Measurements from ENCODE around the gene F11.

Gene F11

DNA sequence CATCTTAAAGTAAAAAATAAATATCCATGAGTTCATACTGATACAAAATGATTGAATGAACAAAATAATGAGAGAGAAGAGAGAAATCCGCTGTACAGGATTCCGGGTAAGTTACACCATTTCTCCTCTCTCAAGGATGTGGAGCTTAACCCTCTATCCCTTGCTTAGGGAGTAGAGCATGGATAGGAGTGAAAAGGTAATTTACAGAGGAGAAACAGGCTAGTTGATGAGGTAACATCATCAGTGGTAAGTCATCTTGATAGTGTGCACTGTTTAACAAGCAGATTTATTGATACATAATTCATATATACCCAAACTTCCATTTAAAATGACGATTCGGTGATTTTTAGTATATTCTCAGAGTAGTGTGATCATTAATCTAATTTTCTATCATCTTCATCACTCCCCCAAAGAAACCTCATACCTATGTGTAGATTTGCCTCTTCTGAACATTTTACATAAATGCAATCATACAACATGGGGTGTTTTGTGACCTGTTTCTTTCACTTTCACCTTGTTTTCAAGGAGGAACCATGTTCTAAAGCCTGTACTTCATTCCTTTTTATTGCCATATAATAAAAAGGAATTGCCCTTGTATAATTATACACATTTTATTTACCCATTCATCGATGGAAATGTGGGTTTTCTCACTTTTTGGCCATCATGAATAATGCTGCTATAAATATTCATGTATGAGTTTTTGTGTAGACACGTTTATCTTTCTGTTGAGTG lies 34.8 kb downstream of the F11 start:
- Histone ChIP-seq H3K27me3 (ENCODE audit: low read depth, low read length) (no peaks in the 10 kb centered on the region), H3K4me2 (ENCODE audit: low read length) (no peak overlapping the region), H3K79me2 (ENCODE audit: low read length) (no peaks in the 10 kb centered on the region), H2AFZ (ENCODE audit: low read depth, low read length) (no peak overlapping the region), H3K36me3 (replicated peaks; ENCODE audit: low read depth, low read length) (no peaks in the 10 kb centered on the region), H3K27ac (ENCODE audit: low read length) (no peak overlapping the region), H3K9me3 (ENCODE audit: insufficient read depth, low read length) (no peaks in the 10 kb centered on the region), H3K4me1 (ENCODE audit: low read length) (no peaks in the 10 kb centered on the region), H4K20me1 (ENCODE audit: insufficient read depth, low read length) (no peaks in the 10 kb centered on the region), H3K9ac (ENCODE audit: low read length) (no peak overlapping the region), H3K4me3 (ENCODE audit: low read length) (no peak overlapping the region)
- TF ChIP-seq, protein P1, sequence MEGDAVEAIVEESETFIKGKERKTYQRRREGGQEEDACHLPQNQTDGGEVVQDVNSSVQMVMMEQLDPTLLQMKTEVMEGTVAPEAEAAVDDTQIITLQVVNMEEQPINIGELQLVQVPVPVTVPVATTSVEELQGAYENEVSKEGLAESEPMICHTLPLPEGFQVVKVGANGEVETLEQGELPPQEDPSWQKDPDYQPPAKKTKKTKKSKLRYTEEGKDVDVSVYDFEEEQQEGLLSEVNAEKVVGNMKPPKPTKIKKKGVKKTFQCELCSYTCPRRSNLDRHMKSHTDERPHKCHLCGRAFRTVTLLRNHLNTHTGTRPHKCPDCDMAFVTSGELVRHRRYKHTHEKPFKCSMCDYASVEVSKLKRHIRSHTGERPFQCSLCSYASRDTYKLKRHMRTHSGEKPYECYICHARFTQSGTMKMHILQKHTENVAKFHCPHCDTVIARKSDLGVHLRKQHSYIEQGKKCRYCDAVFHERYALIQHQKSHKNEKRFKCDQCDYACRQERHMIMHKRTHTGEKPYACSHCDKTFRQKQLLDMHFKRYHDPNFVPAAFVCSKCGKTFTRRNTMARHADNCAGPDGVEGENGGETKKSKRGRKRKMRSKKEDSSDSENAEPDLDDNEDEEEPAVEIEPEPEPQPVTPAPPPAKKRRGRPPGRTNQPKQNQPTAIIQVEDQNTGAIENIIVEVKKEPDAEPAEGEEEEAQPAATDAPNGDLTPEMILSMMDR (IDR thresholded peaks at IDR 0.05; ENCODE audit: low read depth, low read length), result no peak
- TF ChIP-seq EZH2phosphoT487 (IDR thresholded peaks at IDR 0.05; ENCODE audit: low read depth), result no peak

DNA sequence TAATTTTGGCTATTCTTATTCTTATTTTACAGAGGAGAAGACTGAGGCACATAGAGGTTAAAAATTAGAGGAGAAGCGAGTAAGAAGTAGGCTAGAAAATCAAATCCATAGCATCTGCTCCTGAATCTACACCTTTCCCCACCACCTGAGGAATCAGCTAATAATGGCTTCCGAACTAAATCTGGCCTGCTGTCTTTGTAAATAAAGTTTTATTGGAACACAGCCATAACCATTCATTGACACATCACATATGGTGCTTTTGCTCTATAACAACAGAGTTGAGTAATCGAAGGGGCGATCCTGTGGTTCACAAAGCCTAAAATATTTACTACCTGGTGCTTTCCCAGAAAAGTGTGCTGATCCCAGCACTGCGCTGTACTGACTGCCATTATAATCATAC lies 38.2 kb downstream of the F11 start:
- H3K79me2 ChIP-seq (ENCODE audit: low read length), result no peaks in the 10 kb centered on the region
- H3K27ac ChIP-seq (ENCODE audit: low read length), result no peak overlapping the region
- TF ChIP-seq, protein P1 (IDR thresholded peaks at IDR 0.05; ENCODE audit: low read depth, low read length), result no peak
- no peak for TF ChIP-seq EZH2phosphoT487 (IDR thresholded peaks at IDR 0.05; ENCODE audit: low read depth)
- H3K4me1 ChIP-seq (ENCODE audit: low read length), result no peaks in the 10 kb centered on the region
- H3K9ac ChIP-seq (ENCODE audit: low read length), result no peak overlapping the region
- no peaks in the 10 kb centered on the region for H3K36me3 ChIP-seq (replicated peaks; ENCODE audit: low read depth, low read length)
- no peaks in the 10 kb centered on the region for H3K27me3 ChIP-seq (ENCODE audit: low read depth, low read length)
- H3K4me2 ChIP-seq (ENCODE audit: low read length), result no peak overlapping the region
- no peak overlapping the region for H3K4me3 ChIP-seq (ENCODE audit: low read length)
- no peaks in the 10 kb centered on the region for H4K20me1 ChIP-seq (ENCODE audit: insufficient read depth, low read length)
- H3K9me3 ChIP-seq (ENCODE audit: insufficient read depth, low read length), result no peaks in the 10 kb centered on the region
- H2AFZ ChIP-seq (ENCODE audit: low read depth, low read length), result no peak overlapping the region

DNA sequence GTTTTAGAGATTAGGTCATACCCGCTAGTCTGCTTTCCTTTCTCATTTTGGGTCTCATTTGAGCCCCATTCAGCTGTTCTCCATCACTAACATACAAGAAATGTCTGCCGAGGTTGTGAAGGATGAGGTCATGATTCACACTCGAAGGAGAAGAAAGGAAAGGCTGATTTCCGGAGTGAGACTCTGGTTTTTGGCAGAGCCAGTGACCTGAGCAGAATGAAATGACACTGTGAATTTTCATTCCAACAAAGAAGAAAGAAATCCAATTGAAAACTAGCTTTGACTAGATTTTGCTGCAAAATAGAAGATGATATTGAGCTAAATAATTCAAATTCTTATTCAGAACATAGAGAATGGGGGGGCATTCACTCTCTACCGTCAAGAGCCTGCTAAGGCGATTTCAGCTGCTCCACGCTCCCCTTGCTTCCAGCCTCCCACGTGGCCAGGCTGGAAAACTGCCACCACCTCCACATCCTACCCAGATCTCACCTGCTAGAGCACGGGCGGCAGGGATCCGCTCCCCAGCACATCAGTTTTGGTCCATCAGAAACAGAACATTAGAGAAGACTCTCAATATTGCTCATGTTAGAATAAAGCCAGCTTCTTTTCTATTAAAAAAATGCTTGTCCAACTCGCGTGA lies 39.0 kb downstream of the F11 start:
- Histone ChIP-seq H3K36me3 (replicated peaks; ENCODE audit: low read depth, low read length) (no peaks in the 10 kb centered on the region), H3K9ac (ENCODE audit: low read length) (no peak overlapping the region), H4K20me1 (ENCODE audit: insufficient read depth, low read length) (no peaks in the 10 kb centered on the region), H3K27me3 (ENCODE audit: low read depth, low read length) (no peaks in the 10 kb centered on the region), H2AFZ (ENCODE audit: low read depth, low read length) (no peak overlapping the region), H3K9me3 (ENCODE audit: insufficient read depth, low read length) (no peaks in the 10 kb centered on the region), H3K4me1 (ENCODE audit: low read length) (no peaks in the 10 kb centered on the region), H3K4me3 (ENCODE audit: low read length) (no peak overlapping the region), H3K79me2 (ENCODE audit: low read length) (no peaks in the 10 kb centered on the region), H3K4me2 (ENCODE audit: low read length) (no peak overlapping the region), H3K27ac (ENCODE audit: low read length) (no peak overlapping the region)
- TF ChIP-seq EZH2phosphoT487 (IDR thresholded peaks at IDR 0.05; ENCODE audit: low read depth), result no peak
- TF ChIP-seq, protein P1 (IDR thresholded peaks at IDR 0.05; ENCODE audit: low read depth, low read length), result no peak

DNA sequence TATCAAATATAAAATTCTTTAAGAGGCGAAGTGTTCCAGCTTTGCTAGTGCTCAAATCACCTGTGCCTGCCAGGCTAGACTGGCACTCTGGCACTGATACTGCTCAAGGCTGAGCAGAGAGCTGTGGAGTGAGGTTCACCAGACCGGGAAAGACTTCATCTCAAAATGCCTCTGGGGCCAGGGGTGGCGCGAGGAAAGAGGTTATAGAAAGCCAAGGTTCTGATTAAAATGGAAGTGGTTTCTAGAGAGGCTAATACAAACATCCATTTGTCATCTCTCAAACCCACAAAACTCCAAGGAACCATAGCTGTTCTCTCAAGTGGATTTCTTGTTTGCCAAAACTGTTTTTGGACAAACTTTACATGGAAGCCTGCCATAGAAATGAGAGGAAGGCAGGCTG lies 41.5 kb downstream of the F11 start:
- Histone ChIP-seq H3K9ac (ENCODE audit: low read length) (no peak overlapping the region), H4K20me1 (ENCODE audit: insufficient read depth, low read length) (no peaks in the 10 kb centered on the region), H3K4me3 (ENCODE audit: low read length) (no peak overlapping the region), H3K27ac (ENCODE audit: low read length) (no peak overlapping the region), H3K27me3 (ENCODE audit: low read depth, low read length) (no peaks in the 10 kb centered on the region), H3K4me1 (ENCODE audit: low read length) (no peaks in the 10 kb centered on the region), H3K4me2 (ENCODE audit: low read length) (no peak overlapping the region), H2AFZ (ENCODE audit: low read depth, low read length) (no peak overlapping the region), H3K9me3 (ENCODE audit: insufficient read depth, low read length) (no peaks in the 10 kb centered on the region), H3K36me3 (replicated peaks; ENCODE audit: low read depth, low read length) (no peaks in the 10 kb centered on the region), H3K79me2 (ENCODE audit: low read length) (no peaks in the 10 kb centered on the region)
- TF ChIP-seq, protein P1 (IDR thresholded peaks at IDR 0.05; ENCODE audit: low read depth, low read length), result no peak
- no peak for TF ChIP-seq EZH2phosphoT487 (IDR thresholded peaks at IDR 0.05; ENCODE audit: low read depth)

Measured in OCI-LY3 (cell line).